Stimulated activated CD8-positive, alpha-beta memory T cell treated with anti-CD3 and anti-CD28 coated beads, Interleukin-2, amount 100 ng/mL, for 1 hour (primary cell): ENCODE data around the gene CBLC.

Experiments
- DNase-seq, 2 donors: peaks; one replicate each; pipeline ENCODE4 v3.0.0-alpha.2; 2020; ENCODE audit warnings: low read depth in 2 of 2

Gene CBLC

DNA sequence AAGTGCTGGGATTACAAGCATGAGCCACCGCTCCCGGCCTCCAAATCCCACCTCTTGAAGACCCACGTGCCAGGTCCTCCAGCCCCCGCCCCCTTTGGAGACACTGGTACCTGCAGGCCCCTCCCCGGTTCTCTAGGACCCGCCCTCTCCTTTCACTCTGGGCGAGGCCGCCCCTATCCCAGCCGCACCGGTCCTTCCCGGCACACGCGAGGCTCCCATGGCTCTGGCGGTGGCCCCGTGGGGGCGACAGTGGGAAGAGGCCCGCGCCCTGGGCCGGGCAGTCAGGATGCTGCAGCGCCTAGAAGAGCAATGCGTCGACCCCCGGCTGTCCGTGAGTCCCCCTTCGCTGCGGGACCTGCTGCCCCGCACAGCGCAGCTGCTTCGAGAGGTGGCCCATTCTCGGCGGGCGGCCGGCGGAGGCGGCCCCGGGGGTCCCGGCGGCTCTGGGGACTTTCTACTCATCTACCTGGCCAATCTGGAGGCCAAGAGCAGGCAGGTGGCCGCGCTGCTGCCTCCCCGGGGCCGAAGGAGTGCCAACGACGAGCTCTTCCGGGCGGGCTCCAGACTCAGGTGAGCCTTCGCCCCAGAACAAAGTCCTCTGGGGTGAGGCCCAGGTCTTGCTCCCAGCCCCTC lies at the start of gene CBLC:
Gene CBLC, plus strand, starts transcription at position 176 of the 633 bp plus-strand sequence. Its CDS starts 42 bp downstream, at position 218.
- DNase-seq: no peak

DNA sequence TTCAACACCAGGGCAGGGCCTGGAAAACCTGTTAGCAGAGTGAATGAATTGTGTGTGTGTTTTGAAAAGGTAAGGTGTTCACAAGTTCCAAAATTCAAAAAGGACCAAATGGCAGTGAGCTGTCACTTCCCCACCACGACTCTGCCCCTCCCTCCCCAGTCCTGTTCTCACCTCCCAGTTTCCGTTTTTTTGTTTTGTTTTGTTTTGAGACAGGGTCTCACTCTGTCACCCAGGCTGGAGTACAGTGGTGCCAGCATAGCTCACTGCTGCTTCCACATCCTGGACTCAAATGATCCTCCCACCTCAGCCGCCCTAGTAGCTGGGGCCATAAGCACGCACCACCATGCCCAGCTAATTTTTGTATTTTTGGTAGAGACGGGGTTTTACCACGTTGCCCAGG lies 49.5 kb upstream of the CBLC start:
- no peak for DNase-seq

GRCh38 chr19:44729516-44730033 lies 48.1 kb upstream of the CBLC start:
- DNase-seq: no peak

GRCh38 chr19:44731081-44731480 lies 46.6 kb upstream of the CBLC start:
- no peak for DNase-seq

- DNase-seq: no peak
These were observed 46.1 kb upstream of the CBLC start for GRCh38 chr19:44731622-44732021.

GRCh38 chr19:44732235-44733014 lies 45.3 kb upstream of the CBLC start:
- no peak for DNase-seq

DNA sequence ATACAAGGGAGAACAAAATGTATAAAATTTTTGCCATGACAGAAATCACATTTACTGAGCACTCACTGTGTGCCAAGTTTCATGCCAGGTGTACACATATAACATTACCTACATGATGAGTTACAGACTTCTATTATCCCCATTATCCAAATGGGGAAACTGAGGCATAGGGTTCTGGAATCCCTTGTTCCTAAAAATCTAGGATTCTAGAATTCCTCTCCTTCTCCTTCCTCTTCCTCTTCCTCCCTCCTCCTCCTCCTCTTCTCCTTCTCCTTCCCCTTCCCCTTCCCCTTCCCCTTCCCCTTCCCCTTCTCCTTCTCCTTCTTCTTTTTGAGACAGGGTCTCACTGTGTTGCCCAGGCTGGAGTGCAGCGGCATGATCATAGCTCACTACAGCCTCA lies 43.3 kb upstream of the CBLC start:
- DNase-seq: no peak

GRCh38 chr19:44735011-44735410 lies 42.7 kb upstream of the CBLC start:
- DNase-seq: no peak

GRCh38 chr19:44737238-44738071 lies 40.2 kb upstream of the CBLC start:
- no peak for DNase-seq

GRCh38 chr19:44738136-44738535 lies 39.6 kb upstream of the CBLC start:
- DNase-seq: no peak

- DNase-seq: no peak
These were observed 38.8 kb upstream of the CBLC start for GRCh38 chr19:44738603-44739558.

DNA sequence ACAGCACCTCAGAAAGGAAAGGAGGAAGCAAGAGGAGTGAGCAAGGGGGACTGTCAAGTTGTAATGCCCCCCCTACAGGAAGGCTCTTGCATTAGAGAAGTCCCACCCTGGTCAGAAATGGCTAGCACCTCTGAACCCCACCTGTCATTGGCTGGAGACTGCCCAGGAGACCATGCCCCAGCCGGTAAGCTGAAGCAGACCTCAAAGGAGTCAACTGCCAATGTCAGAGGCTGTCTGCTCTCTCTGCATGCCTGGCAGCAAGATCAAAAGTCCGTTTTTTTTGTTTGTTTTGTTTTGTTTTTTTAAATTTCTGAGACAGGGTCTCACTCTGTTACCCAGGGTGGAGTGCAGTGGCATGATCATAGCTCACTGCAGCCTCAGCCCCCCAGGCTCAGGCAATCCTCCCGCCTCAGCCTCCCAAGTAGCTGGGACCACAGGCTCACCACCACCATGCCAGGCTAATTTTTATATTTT lies 37.3 kb upstream of the CBLC start:
- no peak for DNase-seq

GRCh38 chr19:44741258-44741731 lies 36.4 kb upstream of the CBLC start:
- DNase-seq: no peak

- no peak for DNase-seq
These were observed 35.8 kb upstream of the CBLC start for GRCh38 chr19:44741841-44742329.

- no peak for DNase-seq
These were observed 35.2 kb upstream of the CBLC start for GRCh38 chr19:44742330-44743061.

GRCh38 chr19:44744871-44745332 lies 32.8 kb upstream of the CBLC start:
- no peak for DNase-seq

GRCh38 chr19:44745341-44745831 lies 32.3 kb upstream of the CBLC start:
- no peak for DNase-seq

- DNase-seq: no peak
These were observed 31.6 kb upstream of the CBLC start for GRCh38 chr19:44745887-44746600.

DNA sequence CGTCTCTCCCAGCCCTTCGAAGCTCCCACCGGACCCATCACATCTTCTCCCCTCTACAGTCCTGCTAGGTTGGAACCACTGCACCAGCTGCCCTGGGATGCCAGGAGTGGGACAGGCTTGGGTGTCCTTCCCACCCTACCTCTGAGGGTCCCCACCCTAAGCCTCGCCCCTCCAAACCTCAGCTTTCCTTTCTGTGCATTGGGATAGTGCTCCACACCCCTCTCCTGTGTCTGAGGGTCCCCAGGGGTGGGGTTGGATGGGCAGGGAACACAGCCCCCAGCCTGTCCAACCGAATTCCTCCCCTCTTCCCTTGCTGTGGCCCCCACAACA lies 31.1 kb upstream of the CBLC start:
- DNase-seq: no peak
